Measurements from ENCODE around the gene YIPF1. TPM values are rescaled to one million over a fixed set of nuclear protein-coding genes. Genes with fewer than 3 reads are reported as not detected.
A peak's percentile ranks its signal among the peaks of the same experiment; 100 is the strongest.

YIPF1 gene
- 10 to 100 TPM; 23.4 to 37.3 (median 30.6) TPM for total RNA-seq
- long read RNA-seq, donor 1, transcript YIPF1-203 (11 exons, 1,602 nt), result major isoform, 12 of 37 reads
- long read RNA-seq, donor 1, partial matches to known transcripts, result 3 of 37 reads
- long read RNA-seq, donor 1, other reads (novel, unspliced or antisense), result 18 of 37 reads
- long read RNA-seq, donor 2, transcript YIPF1-203 (11 exons, 1,602 nt), result major isoform, 8 of 27 reads
- long read RNA-seq, donor 2, partial matches to known transcripts, result 4 of 27 reads
- long read RNA-seq, donor 2, other reads (novel, unspliced or antisense), result 14 of 27 reads

DNA sequence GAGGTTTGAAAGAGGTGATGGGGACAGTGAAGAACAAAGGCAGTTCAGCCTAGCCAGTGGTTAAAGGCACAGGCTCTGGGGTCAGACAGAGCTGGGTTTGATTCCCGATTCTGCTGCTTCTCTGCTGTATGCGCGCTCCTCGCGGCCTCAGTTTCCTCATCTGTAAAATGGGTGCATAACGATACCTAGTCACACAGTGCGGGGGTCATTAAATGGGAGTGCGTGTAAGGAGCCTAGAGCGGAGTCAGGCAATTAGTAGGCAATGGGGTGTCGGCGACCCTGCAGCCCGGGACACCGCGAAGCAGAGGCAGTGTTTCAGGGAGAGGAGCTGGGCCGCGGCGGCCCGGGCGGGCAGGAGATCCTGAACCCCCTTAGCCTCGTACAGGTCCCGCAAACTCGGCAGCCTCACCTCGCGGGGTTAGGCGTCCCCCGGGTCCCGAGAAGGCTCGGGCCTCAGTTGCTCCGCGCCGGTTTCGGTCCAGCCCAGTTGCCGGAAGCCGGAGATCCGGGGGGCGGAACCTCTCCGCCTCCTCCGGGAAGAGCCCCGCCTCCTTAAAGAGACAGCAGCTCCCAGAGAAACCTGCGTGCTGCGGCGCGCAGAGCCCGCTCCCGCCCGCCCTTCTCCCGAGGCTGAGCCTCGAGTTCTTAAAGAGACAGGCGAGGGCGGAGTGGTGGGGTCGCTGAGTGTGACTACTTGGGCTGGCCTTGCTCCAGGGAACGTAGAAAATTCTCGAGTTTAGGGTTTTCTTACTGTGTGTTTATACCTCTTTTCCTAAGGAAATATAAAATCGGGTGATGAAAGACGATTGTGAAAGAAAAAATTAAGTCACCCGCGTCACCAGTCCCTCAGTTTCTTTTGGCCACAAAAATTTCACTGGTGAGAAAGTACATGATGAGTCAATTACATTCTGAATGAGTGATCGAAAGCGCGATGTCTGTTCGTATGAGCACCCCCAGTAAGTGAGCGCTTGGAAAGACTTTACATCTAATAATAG, at the start of gene YIPF1:
TSS of gene YIPF1 (minus strand) at position 494 of the 995 bp plus-strand sequence. CDS start 860 bp downstream, outside the sequence.
- Histone ChIP-seq H3K4me3 (peak within 1 kb of the TSS; percentile 82), H3K36me3 (ENCODE audit: low read depth) (no peaks in the 10 kb centered on the region), H3K9me3 (no peaks in the 10 kb centered on the region), H3K4me1 (ENCODE audit: low read depth) (no peaks in the 10 kb centered on the region)
- intact Hi-C loops (cut with DNase I, micrococcal nuclease), result loop anchor here in 1 of 2 donors (10.0 kb wide), 1 partner anchor 55 kb away; the partner anchor contains the start of genes IFT25 and LRRC42
- TF ChIP-seq, protein P1, sequence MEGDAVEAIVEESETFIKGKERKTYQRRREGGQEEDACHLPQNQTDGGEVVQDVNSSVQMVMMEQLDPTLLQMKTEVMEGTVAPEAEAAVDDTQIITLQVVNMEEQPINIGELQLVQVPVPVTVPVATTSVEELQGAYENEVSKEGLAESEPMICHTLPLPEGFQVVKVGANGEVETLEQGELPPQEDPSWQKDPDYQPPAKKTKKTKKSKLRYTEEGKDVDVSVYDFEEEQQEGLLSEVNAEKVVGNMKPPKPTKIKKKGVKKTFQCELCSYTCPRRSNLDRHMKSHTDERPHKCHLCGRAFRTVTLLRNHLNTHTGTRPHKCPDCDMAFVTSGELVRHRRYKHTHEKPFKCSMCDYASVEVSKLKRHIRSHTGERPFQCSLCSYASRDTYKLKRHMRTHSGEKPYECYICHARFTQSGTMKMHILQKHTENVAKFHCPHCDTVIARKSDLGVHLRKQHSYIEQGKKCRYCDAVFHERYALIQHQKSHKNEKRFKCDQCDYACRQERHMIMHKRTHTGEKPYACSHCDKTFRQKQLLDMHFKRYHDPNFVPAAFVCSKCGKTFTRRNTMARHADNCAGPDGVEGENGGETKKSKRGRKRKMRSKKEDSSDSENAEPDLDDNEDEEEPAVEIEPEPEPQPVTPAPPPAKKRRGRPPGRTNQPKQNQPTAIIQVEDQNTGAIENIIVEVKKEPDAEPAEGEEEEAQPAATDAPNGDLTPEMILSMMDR (IDR thresholded peaks at IDR 0.05), result no peak
- DNase-seq (peak; percentile 93 to 96 (median 95)), ATAC-seq (peak; percentile 100)

DNA sequence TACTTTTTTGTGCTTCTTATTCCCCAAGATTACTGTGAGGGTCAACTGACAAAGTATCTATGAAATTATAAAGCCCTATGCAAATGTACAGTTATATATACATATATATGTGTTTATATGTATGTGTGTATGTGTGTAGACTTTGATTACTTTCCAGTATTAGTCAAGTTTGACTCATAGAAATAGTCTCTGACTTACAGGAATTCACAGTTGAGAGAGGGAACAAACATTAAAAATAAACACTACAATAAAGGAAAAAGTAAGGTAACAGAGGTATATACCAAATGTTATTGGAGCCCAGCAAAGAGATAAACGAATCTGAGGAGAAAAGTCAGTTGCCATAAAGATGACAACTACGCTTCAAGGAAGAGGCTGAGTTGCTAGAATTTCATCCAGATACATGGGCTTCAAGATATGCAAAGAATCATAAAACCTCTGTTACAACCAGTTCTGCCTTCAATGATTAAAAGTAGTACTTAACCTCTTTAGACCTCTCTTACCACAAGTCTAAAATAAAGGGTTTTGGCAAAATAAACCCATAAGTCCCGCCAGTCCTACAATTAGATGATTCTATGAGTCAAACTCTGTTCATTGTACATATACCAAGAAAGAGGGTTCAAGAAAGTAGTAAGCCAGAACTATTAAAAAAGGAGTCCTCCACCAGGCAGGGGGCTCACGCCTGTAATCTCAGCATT, 48.7 kb upstream of the YIPF1 start:
- TF ChIP-seq, protein P1 (IDR thresholded peaks at IDR 0.05), result no peak
- DNase-seq (no peak), ATAC-seq (no peak)
- Histone ChIP-seq H3K4me1 (ENCODE audit: low read depth) (no peaks in the 10 kb centered on the region), H3K4me3 (no peak overlapping the region), H3K36me3 (ENCODE audit: low read depth) (no peaks in the 10 kb centered on the region), H3K9me3 (peaks cover 7% of the 10 kb centered on the region)
- intact Hi-C loops (cut with DNase I, micrococcal nuclease), result no loop called here

DNA sequence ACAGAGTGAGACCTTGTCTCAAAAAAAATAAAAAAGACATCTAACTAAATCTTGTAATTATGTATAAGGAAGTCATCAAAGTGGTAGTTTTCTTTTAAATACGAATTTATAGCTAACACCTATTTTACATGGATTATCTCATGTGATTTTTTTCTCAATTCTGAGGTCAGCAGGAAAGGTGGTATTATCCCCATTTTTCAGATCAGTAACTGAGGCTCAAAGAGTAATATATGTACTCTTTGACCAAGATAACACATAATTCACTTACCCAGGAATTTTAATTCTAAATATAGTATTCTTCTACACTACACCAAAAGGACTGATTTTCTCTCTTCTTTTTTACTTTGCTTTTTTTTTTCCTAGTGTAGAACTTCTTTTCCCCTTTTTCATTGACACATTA, 46.8 kb upstream of the YIPF1 start:
- TF ChIP-seq, protein P1 (IDR thresholded peaks at IDR 0.05), result no peak
- DNase-seq (no peak), ATAC-seq (no peak)
- intact Hi-C loops (cut with DNase I, micrococcal nuclease), result no loop called here
- H3K4me1 ChIP-seq (ENCODE audit: low read depth), result no peaks in the 10 kb centered on the region
- no peak overlapping the region for H3K4me3 ChIP-seq
- H3K9me3 ChIP-seq, result peaks cover 7% of the 10 kb centered on the region
- no peaks in the 10 kb centered on the region for H3K36me3 ChIP-seq (ENCODE audit: low read depth)

DNA sequence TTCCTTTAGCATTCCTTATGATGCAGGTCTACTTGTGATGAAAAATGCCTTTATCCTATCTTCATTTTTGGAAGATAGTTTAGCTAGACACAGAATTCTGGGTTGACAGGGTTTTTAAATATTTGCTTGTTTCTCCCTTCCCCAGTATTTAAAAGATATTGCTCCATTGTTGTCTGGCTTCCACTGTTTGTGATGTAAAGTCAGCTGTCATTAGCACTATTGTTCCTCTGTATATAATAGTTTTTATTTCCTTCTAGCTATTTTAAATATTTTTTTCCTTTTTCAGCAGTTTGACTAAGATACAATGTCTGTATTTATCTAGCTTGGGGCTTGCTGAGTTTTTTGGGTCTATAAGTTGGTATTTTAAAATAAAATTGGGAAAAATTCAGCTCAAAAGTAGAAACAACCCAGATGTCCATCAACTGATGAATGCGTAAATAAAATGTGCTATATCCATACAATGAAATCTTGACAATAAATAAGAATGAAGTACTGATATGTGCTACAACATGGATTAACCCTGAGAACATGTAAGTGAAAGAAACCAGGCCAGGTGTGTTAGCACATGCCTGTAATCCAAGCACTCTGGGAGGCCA, 44.7 kb upstream of the YIPF1 start:
- Histone ChIP-seq H3K4me3 (no peak overlapping the region), H3K36me3 (ENCODE audit: low read depth) (no peaks in the 10 kb centered on the region), H3K4me1 (ENCODE audit: low read depth) (no peaks in the 10 kb centered on the region), H3K9me3 (peaks cover 7% of the 10 kb centered on the region)
- no peak for DNase-seq
- intact Hi-C loops (cut with DNase I, micrococcal nuclease), result no loop called here
- TF ChIP-seq, protein P1 (IDR thresholded peaks at IDR 0.05), result no peak
- ATAC-seq, result no peak

DNA sequence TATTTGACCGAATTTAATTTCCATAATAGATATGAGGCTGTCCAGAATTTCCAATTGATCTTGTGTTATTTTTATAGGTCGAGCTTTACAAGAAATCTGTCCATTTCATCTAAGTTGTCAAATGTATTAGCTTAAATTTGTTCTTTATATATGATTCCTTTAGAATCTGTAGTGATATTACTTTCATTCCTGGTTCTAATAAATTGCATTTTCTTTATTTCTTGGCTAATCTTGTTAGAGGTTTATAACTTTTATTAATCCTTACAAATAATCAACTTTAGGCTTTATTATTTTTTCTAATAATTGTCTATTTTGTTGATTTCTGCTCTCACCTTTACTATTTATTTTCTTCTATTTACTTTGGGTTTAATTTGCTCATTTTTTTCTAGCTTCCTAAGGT, 41.9 kb upstream of the YIPF1 start:
- Histone ChIP-seq H3K36me3 (ENCODE audit: low read depth) (no peaks in the 10 kb centered on the region), H3K9me3 (peaks cover 7% of the 10 kb centered on the region), H3K4me3 (no peak overlapping the region), H3K4me1 (ENCODE audit: low read depth) (no peaks in the 10 kb centered on the region)
- no peak for DNase-seq
- intact Hi-C loops (cut with DNase I, micrococcal nuclease), result no loop called here
- ATAC-seq, result no peak
- TF ChIP-seq, protein P1 (IDR thresholded peaks at IDR 0.05), result no peak

All from mucosa of descending colon (tissue), 3 donors.